Neural cell (in vitro differentiated cells): ENCODE measurements around the gene RNGTT. TPM values are rescaled to one million over a fixed set of nuclear protein-coding genes. Genes with fewer than 3 reads are reported as not detected.

Experiments
- H2AFZ ChIP-seq: fragments of 200-600, 300-800 bp; sonication (generic), shearing (Covaris generic); 2 replicates; pipeline ENCODE4 v1.6.0; 2014; ENCODE audit warnings: low read depth, mild to moderate bottlenecking, antibody characterized with exemption, low read length, moderate library complexity
- H3F3A ChIP-seq: fragments of 200-600 bp; shearing (Covaris generic); 2 replicates; pipeline ENCODE4 v1.6.1; 2016; ENCODE audit warnings: mild to moderate bottlenecking, moderate library complexity, mixed read lengths, antibody characterized with exemption, low read length; ENCODE audit not compliant: insufficient read depth, poor library complexity, severe bottlenecking
- H3K27ac ChIP-seq: fragments of 200-600, 300-800 bp; sonication (generic), shearing (Covaris generic); 2 replicates; pipeline ENCODE4 v1.5.1; 2014; ENCODE audit warnings: mild to moderate bottlenecking, low read length, moderate library complexity
- H3K27me3 ChIP-seq: fragments of 300-800, 200-600 bp; sonication (generic), shearing (Covaris generic); 2 replicates; pipeline ENCODE4 v1.6.0; 2014; ENCODE audit warnings: mild to moderate bottlenecking, low read depth, low read length, moderate library complexity; ENCODE audit not compliant: insufficient read depth
- H3K36me3 ChIP-seq: fragments of 300-800, 200-600 bp; sonication (generic), shearing (Covaris generic); 2 replicates; pipeline ENCODE4 v1.5.1; 2014; ENCODE audit warnings: mild to moderate bottlenecking, antibody characterized with exemption, low read length, moderate library complexity; ENCODE audit not compliant: insufficient read depth
- H3K4me2 ChIP-seq: fragments of 300-800, 200-600 bp; sonication (generic), shearing (Covaris generic); 2 replicates; pipeline ENCODE4 v1.6.0; 2014; ENCODE audit warnings: mild to moderate bottlenecking, low read length
- H3K4me3 ChIP-seq: fragments of 300-800, 200-600 bp; sonication (generic), shearing (Covaris generic); 2 replicates; pipeline ENCODE4 v1.5.1; 2014; ENCODE audit warnings: mild to moderate bottlenecking, low read length, moderate library complexity
- H3K79me2 ChIP-seq: fragments of 200-600 bp; shearing (Covaris generic); replicated peaks from 2 replicates; pipeline ENCODE4 v1.6.0; 2014; ENCODE audit warnings: mild to moderate bottlenecking, low read length, moderate library complexity; ENCODE audit not compliant: insufficient read depth
- H3K9ac ChIP-seq: fragments of 300-800, 200-600 bp; sonication (generic), shearing (Covaris generic); 2 replicates; pipeline ENCODE4 v1.6.1; 2016; ENCODE audit warnings: mild to moderate bottlenecking, low read length, mixed read lengths
- H3K9me2 ChIP-seq: fragments of 200-600 bp; shearing (Covaris generic); 2 replicates; pipeline ENCODE4 v1.6.1; 2016; ENCODE audit warnings: mild to moderate bottlenecking, low read length, mixed read lengths; ENCODE audit not compliant: insufficient read depth
- H3K9me3 ChIP-seq: fragments of 200-600, 300-800 bp; sonication (generic), shearing (Covaris generic); 2 replicates; pipeline ENCODE4 v1.6.1; 2016; ENCODE audit warnings: mild to moderate bottlenecking, mixed run types, low read length, moderate library complexity, mixed read lengths
- H4K20me1 ChIP-seq: fragments of 200-600 bp; shearing (Covaris generic); 2 replicates; pipeline ENCODE4 v1.6.1; 2016; ENCODE audit warnings: mild to moderate bottlenecking, mixed run types; ENCODE audit not compliant: insufficient read depth
- EP300 ChIP-seq: fragments of 450-650 bp; conservative IDR thresholded peaks from 2 replicates; pipeline ENCODE4 v1.6.1; 2014; ENCODE audit warnings: antibody characterized with exemption, mild to moderate bottlenecking, moderate library complexity; ENCODE audit not compliant: poor library complexity, severe bottlenecking
- EZH2 ChIP-seq: fragments of 200-600, 300-800 bp; shearing (Covaris generic), sonication (generic); IDR thresholded peaks from 2 replicates; pipeline ENCODE4 v1.6.1; 2014; ENCODE audit warnings: antibody characterized with exemption, low read length, borderline replicate concordance, mild to moderate bottlenecking; ENCODE audit not compliant: insufficient read depth, poor library complexity, severe bottlenecking
- MXI1 ChIP-seq: fragments of 450-650 bp; conservative IDR thresholded peaks from 2 replicates; pipeline ENCODE4 v1.6.1; 2014; ENCODE audit warnings: antibody characterized with exemption, mild to moderate bottlenecking; ENCODE audit not compliant: poor library complexity, severe bottlenecking
- POLR2AphosphoS5 ChIP-seq: IDR thresholded peaks from 2 replicates; pipeline ENCODE4 v1.6.1; 2012
- RAD21 ChIP-seq: fragments of 450-650 bp; conservative IDR thresholded peaks from 2 replicates; pipeline ENCODE4 v1.6.1; 2014; ENCODE audit warnings: antibody characterized with exemption, mild to moderate bottlenecking, moderate library complexity
- REST ChIP-seq: IDR thresholded peaks from 2 replicates; pipeline ENCODE4 v1.6.1; 2012; ENCODE audit warnings: borderline replicate concordance
- SMC3 ChIP-seq: fragments of 450-650 bp; conservative IDR thresholded peaks from 2 replicates; pipeline ENCODE4 v1.6.1; 2014; ENCODE audit warnings: antibody characterized with exemption, mild to moderate bottlenecking, moderate library complexity; ENCODE audit not compliant: poor library complexity
- TAF1 ChIP-seq: IDR thresholded peaks from 2 replicates; pipeline ENCODE4 v1.6.1; 2012; ENCODE audit warnings: low read depth
- polyA plus RNA-seq: library from polyadenylated mRNA; depleted of rRNA; stranded (reverse); fragments of >200 nt; gene quantifications from 2 replicates; pipeline ENCODE4 v1.2.3, GENCODE V29; 2014
- TF ChIP-seq, protein P1 (sequence below): fragments of 450-650 bp; IDR thresholded peaks from 2 replicates; pipeline ENCODE4 v1.5.1; 2014; ENCODE audit warnings: antibody characterized with exemption, mild to moderate bottlenecking, moderate library complexity; ENCODE audit not compliant: poor library complexity, severe bottlenecking

RNGTT gene
- polyA plus RNA-seq, 1 donor from 2014 or later, result 28.3 TPM

GRCh38 chr6:89002523-89002922 is 39.1 kb upstream of the RNGTT start:
- H3K4me2 ChIP-seq, result no peak overlapping the region
- no peak for TF ChIP-seq SMC3
- no peak for TF ChIP-seq EZH2
- no peak for TF ChIP-seq RAD21
- TF ChIP-seq REST, result no peak
- no peak for TF ChIP-seq TAF1
- no peak for TF ChIP-seq MXI1
- TF ChIP-seq POLR2AphosphoS5, result no peak
- no peak for TF ChIP-seq EP300
- TF ChIP-seq, protein P1, sequence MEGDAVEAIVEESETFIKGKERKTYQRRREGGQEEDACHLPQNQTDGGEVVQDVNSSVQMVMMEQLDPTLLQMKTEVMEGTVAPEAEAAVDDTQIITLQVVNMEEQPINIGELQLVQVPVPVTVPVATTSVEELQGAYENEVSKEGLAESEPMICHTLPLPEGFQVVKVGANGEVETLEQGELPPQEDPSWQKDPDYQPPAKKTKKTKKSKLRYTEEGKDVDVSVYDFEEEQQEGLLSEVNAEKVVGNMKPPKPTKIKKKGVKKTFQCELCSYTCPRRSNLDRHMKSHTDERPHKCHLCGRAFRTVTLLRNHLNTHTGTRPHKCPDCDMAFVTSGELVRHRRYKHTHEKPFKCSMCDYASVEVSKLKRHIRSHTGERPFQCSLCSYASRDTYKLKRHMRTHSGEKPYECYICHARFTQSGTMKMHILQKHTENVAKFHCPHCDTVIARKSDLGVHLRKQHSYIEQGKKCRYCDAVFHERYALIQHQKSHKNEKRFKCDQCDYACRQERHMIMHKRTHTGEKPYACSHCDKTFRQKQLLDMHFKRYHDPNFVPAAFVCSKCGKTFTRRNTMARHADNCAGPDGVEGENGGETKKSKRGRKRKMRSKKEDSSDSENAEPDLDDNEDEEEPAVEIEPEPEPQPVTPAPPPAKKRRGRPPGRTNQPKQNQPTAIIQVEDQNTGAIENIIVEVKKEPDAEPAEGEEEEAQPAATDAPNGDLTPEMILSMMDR, result no peak
- no peak overlapping the region for H2AFZ ChIP-seq
- no peaks in the 10 kb centered on the region for H3K36me3 ChIP-seq
- no peak overlapping the region for H3K27ac ChIP-seq
- no peaks in the 10 kb centered on the region for H3F3A ChIP-seq
- no peak overlapping the region for H3K4me3 ChIP-seq
- H3K9me2 ChIP-seq, result no peaks in the 10 kb centered on the region
- no peaks in the 10 kb centered on the region for H3K27me3 ChIP-seq
- no peaks in the 10 kb centered on the region for H3K79me2 ChIP-seq
- H3K9ac ChIP-seq, result no peak overlapping the region
- H3K9me3 ChIP-seq, result no peaks in the 10 kb centered on the region
- no peaks in the 10 kb centered on the region for H4K20me1 ChIP-seq

- Histone ChIP-seq H3K4me2 (no peak overlapping the region), H3K36me3 (no peaks in the 10 kb centered on the region), H2AFZ (no peak overlapping the region)
Measured at GRCh38 chr6:88997327-88997726, 33.9 kb upstream of the RNGTT start.

More at GRCh38 chr6:88997327-88997726, 33.9 kb upstream of the RNGTT start:
- Histone ChIP-seq H3K4me3 (no peak overlapping the region), H3K27me3 (no peaks in the 10 kb centered on the region), H3K27ac (no peak overlapping the region), H3K9ac (no peak overlapping the region), H3F3A (no peaks in the 10 kb centered on the region), H3K79me2 (no peaks in the 10 kb centered on the region), H3K9me3 (no peaks in the 10 kb centered on the region), H4K20me1 (no peaks in the 10 kb centered on the region), H3K9me2 (no peaks in the 10 kb centered on the region)
- TF ChIP-seq RAD21 (no peak), EP300 (no peak), SMC3 (no peak), EZH2 (no peak), MXI1 (no peak), POLR2AphosphoS5 (no peak), TAF1 (no peak), REST (no peak)
- TF ChIP-seq, protein P1, result no peak
